Hematopoietic multipotent progenitor cell treated with erythropoietin and hydrocortisone succinate and interleukin-3 and kit ligand, for 15 days (in vitro differentiated cells): Measurements from ENCODE around the gene ERICH4.
A peak's percentile ranks its signal among the peaks of the same experiment; 100 is the strongest.
"Not testable (repeated sequence)": the region's sequence is repeated elsewhere in the genome, so short reads cannot be mapped to it uniquely, and the experiment has no call there.

Experiments
- DNase-seq: peaks from one replicate; pipeline ENCODE4 v3.0.0-alpha.2; 2015; ENCODE audit warnings: low spot score

ERICH4 gene

GRCh38 chr19:41442473-41443355 lies at the start of gene ERICH4:
Gene ERICH4, plus strand, starts transcription at chr19:41443156. Its CDS starts 14 bp downstream, at chr19:41443170.
- no peak for DNase-seq

- DNase-seq = no peak
These were observed 47.6 kb upstream of the ERICH4 start for GRCh38 chr19:41395355-41395754.

GRCh38 chr19:41397086-41398049 lies 45.6 kb upstream of the ERICH4 start, which contains the start of the genes BCKDHA and EXOSC5:
Gene BCKDHA, plus strand, starts transcription at chr19:41397818. Its CDS starts 10 bp downstream, at chr19:41397828.
Gene EXOSC5, minus strand, starts transcription at chr19:41397359. Its CDS starts 31 bp downstream, at chr19:41397328.
- peak; percentile 100 for DNase-seq

- DNase-seq = no peak
These were observed 44.9 kb upstream of the ERICH4 start for GRCh38 chr19:41398050-41398418.

GRCh38 chr19:41398598-41398997 lies 44.4 kb upstream of the ERICH4 start:
- DNase-seq = no peak

GRCh38 chr19:41399091-41399490 lies 43.9 kb upstream of the ERICH4 start:
- DNase-seq = no peak

GRCh38 chr19:41399525-41399924 lies 43.4 kb upstream of the ERICH4 start:
- DNase-seq = no peak

- DNase-seq = no peak
These were observed 41.5 kb upstream of the ERICH4 start for GRCh38 chr19:41401483-41401882.

GRCh38 chr19:41402010-41402409 lies 40.9 kb upstream of the ERICH4 start:
- no peak for DNase-seq

- DNase-seq = no peak
These were observed 39.6 kb upstream of the ERICH4 start for GRCh38 chr19:41403181-41403970.

GRCh38 chr19:41405776-41406175 lies 37.2 kb upstream of the ERICH4 start:
- DNase-seq = no peak

GRCh38 chr19:41407271-41407670 lies 35.7 kb upstream of the ERICH4 start:
- DNase-seq = no peak

GRCh38 chr19:41408256-41408655 lies 34.7 kb upstream of the ERICH4 start:
- DNase-seq = no peak

GRCh38 chr19:41408846-41409245 lies 34.1 kb upstream of the ERICH4 start:
- not testable (repeated sequence) for DNase-seq

- no peak for DNase-seq
These were observed 33.7 kb upstream of the ERICH4 start for GRCh38 chr19:41409288-41409687.

GRCh38 chr19:41410336-41411054 lies 32.5 kb upstream of the ERICH4 start:
- DNase-seq = no peak

- no peak for DNase-seq
These were observed 31.6 kb upstream of the ERICH4 start for GRCh38 chr19:41411100-41411967.

- DNase-seq = no peak
These were observed 31.0 kb upstream of the ERICH4 start for GRCh38 chr19:41411968-41412265.

- no peak for DNase-seq
These were observed 30.0 kb upstream of the ERICH4 start for GRCh38 chr19:41412953-41413352.

- DNase-seq = no peak
These were observed 29.0 kb upstream of the ERICH4 start for GRCh38 chr19:41413947-41414346.
